OCI-LY1 (cell line): ENCODE data around the gene ARHGAP25.
A peak's percentile ranks its signal among the peaks of the same experiment; 100 is the strongest.

Experiments used
- H2AFZ ChIP-seq: fragments of 200-600 bp; sonication (generic), shearing (Covaris generic); 2 replicates; pipeline ENCODE4 v1.6.0; 2014; ENCODE audit warnings: antibody characterized with exemption, mild to moderate bottlenecking, low read length
- H3F3A ChIP-seq: fragments of 200-600 bp; sonication (generic), shearing (Covaris generic); 2 replicates; pipeline ENCODE4 v1.6.0; 2014; ENCODE audit warnings: mild to moderate bottlenecking, antibody characterized with exemption, low read length, moderate library complexity; ENCODE audit not compliant: insufficient read depth
- H3K27ac ChIP-seq: fragments of 200-600 bp; sonication (generic); 2 replicates; pipeline ENCODE4 v1.5.1; 2014; ENCODE audit warnings: low read length, mixed run types, mild to moderate bottlenecking, low read depth; ENCODE audit not compliant: poor library complexity, severe bottlenecking
- H3K27me3 ChIP-seq: fragments of 200-600 bp; sonication (generic); 2 replicates; pipeline ENCODE4 v1.6.0; 2014; ENCODE audit warnings: antibody characterized with exemption, mild to moderate bottlenecking, low read length, moderate library complexity; ENCODE audit not compliant: insufficient read depth
- H3K36me3 ChIP-seq: fragments of 200-600 bp; sonication (generic); 2 replicates; pipeline ENCODE4 v1.6.1; 2014; ENCODE audit warnings: mild to moderate bottlenecking, antibody characterized with exemption, low read length, moderate library complexity, mixed read lengths; ENCODE audit not compliant: insufficient read depth
- H3K4me1 ChIP-seq: fragments of 200-600 bp; sonication (generic); 2 replicates; pipeline ENCODE4 v1.5.1; 2014; ENCODE audit warnings: mild to moderate bottlenecking, low read length, moderate library complexity; ENCODE audit not compliant: insufficient read depth, severe bottlenecking
- H3K4me2 ChIP-seq: fragments of 200-600 bp; sonication (generic), shearing (Covaris generic); 2 replicates; pipeline ENCODE4 v1.6.1; 2014; ENCODE audit warnings: low read length
- H3K4me3 ChIP-seq: fragments of 200-600 bp; sonication (generic); 2 replicates; pipeline ENCODE4 v1.5.1; 2014; ENCODE audit warnings: low read length, low read depth, mild to moderate bottlenecking, mixed read lengths; ENCODE audit not compliant: poor library complexity, severe bottlenecking
- H3K79me2 ChIP-seq: fragments of 200-600 bp; shearing (Covaris generic); 2 replicates; pipeline ENCODE4 v1.6.1; 2016; ENCODE audit warnings: mixed run types, low read length, mixed read lengths; ENCODE audit not compliant: insufficient read depth
- H3K9ac ChIP-seq: fragments of 200-600 bp; sonication (generic), shearing (Covaris generic); 2 replicates; pipeline ENCODE4 v1.6.1; 2014; ENCODE audit warnings: mild to moderate bottlenecking, low read length, mixed read lengths
- H3K9me2 ChIP-seq: fragments of 200-600 bp; sonication (generic), shearing (Covaris generic); 2 replicates; pipeline ENCODE4 v1.6.1; 2014; ENCODE audit warnings: low read depth, mild to moderate bottlenecking, low read length, mixed read lengths
- H3K9me3 ChIP-seq: fragments of 200-600 bp; shearing (Covaris generic); 2 replicates; pipeline ENCODE4 v1.6.1; 2014; ENCODE audit warnings: low read length, mixed read lengths
- H4K20me1 ChIP-seq: fragments of 200-600 bp; sonication (generic), shearing (Covaris generic); 2 replicates; pipeline ENCODE4 v1.6.0; 2016; ENCODE audit warnings: mild to moderate bottlenecking, low read length; ENCODE audit not compliant: insufficient read depth
- EZH2 ChIP-seq: fragments of 200-600 bp; sonication (generic), shearing (Covaris generic); IDR thresholded peaks from 2 replicates; pipeline ENCODE4 v1.8.0; 2017; ENCODE audit warnings: borderline replicate concordance, mixed run types, mild to moderate bottlenecking, antibody characterized with exemption, low read length, moderate library complexity, mixed read lengths
- TF ChIP-seq, protein P1 (sequence below): fragments of 200-600 bp; sonication (generic), shearing (Covaris generic); IDR thresholded peaks from 2 replicates; pipeline ENCODE4 v1.5.1; 2017; ENCODE audit warnings: mild to moderate bottlenecking, antibody characterized with exemption, low read length, moderate library complexity, mixed read lengths

ARHGAP25 gene, protein sequence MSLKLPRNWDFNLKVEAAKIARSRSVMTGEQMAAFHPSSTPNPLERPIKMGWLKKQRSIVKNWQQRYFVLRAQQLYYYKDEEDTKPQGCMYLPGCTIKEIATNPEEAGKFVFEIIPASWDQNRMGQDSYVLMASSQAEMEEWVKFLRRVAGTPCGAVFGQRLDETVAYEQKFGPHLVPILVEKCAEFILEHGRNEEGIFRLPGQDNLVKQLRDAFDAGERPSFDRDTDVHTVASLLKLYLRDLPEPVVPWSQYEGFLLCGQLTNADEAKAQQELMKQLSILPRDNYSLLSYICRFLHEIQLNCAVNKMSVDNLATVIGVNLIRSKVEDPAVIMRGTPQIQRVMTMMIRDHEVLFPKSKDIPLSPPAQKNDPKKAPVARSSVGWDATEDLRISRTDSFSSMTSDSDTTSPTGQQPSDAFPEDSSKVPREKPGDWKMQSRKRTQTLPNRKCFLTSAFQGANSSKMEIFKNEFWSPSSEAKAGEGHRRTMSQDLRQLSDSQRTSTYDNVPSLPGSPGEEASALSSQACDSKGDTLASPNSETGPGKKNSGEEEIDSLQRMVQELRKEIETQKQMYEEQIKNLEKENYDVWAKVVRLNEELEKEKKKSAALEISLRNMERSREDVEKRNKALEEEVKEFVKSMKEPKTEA

DNA sequence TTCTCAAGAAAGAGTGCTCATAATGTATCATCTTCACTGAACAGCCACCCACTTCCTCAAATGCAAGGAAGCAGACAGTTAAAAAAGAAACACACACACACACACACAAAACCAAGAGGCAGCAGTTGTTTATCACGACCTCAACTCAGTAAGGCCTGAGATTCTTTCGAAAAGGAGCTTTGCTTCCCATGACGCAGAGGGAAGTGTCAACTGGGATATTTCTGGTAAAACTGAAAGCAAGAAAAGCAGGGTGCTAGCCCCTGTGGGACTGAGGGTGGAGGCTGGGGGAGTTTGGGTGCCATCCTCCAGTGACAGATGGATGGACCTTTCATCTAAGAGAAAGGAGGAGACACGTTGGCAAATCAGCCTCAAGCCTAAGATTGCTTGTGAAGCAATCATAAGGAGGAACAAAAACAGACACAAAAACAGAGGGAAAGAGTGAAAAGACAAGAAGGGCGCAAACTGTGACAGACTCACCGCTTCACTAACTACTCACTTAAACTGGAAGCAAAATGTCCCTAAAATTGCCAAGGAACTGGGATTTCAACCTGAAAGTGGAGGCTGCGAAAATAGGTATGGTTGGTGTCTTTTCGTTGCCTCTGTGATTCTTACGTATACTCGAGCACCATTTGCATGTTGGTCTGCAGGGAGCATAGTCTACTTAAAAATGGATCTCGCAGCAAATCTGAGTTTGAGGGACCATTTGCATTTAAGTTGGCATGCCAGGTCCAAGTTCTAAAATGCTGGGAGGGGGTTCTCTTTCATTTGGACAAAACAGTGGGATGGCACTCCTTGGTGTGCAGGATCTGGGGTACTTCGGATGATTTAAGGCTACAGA lies at the start of gene ARHGAP25:
TSS of gene ARHGAP25 (plus strand) at position 124 of the 838 bp plus-strand sequence. CDS start at position 513, 389 bp downstream.
- H3K4me3 ChIP-seq, result peak within 1 kb of the TSS; percentile 87

DNA sequence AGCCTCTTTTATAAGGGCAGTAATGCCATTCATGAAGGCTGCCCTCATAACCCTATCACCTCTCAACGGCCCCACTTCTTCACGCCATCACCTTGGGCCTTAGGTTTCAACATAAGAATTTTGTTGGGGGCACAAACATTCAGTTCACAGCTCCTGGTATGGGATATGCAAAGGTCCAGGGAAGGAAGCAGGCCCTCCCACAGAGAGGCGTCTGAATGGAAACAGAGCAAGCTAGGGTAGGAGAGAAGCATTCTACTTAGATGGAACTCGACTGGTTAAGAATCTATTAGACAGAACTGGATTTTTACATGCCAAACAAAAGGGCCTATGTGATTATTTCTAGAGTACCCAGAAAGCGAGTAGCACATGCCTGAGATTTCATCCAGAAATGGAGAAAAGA lies 48.4 kb upstream of the ARHGAP25 start:
- no peak overlapping the region for H2AFZ ChIP-seq
- H3K4me2 ChIP-seq, result no peak overlapping the region
- no peak overlapping the region for H3K27ac ChIP-seq

More for the DNA sequence above, at the start of gene ARHGAP25:
- H3K27ac ChIP-seq, result peak within 1 kb of the TSS; percentile 95
- no peaks in the 10 kb centered on the region for H4K20me1 ChIP-seq
- H3F3A ChIP-seq, result peaks cover 5% of the 10 kb centered on the region; the same call in 1 of the 2 replicates
- peaks cover 66% of the 10 kb centered on the region for H3K4me1 ChIP-seq
- no peaks in the 10 kb centered on the region for H3K9me3 ChIP-seq
- no peaks in the 10 kb centered on the region for H3K9me2 ChIP-seq
- TF ChIP-seq EZH2, result no peak
- TF ChIP-seq, protein P1, sequence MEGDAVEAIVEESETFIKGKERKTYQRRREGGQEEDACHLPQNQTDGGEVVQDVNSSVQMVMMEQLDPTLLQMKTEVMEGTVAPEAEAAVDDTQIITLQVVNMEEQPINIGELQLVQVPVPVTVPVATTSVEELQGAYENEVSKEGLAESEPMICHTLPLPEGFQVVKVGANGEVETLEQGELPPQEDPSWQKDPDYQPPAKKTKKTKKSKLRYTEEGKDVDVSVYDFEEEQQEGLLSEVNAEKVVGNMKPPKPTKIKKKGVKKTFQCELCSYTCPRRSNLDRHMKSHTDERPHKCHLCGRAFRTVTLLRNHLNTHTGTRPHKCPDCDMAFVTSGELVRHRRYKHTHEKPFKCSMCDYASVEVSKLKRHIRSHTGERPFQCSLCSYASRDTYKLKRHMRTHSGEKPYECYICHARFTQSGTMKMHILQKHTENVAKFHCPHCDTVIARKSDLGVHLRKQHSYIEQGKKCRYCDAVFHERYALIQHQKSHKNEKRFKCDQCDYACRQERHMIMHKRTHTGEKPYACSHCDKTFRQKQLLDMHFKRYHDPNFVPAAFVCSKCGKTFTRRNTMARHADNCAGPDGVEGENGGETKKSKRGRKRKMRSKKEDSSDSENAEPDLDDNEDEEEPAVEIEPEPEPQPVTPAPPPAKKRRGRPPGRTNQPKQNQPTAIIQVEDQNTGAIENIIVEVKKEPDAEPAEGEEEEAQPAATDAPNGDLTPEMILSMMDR, result no peak
- peak within 1 kb of the TSS; percentile 96 for H3K9ac ChIP-seq
- no peaks in the 10 kb centered on the region for H3K27me3 ChIP-seq
- H3K4me2 ChIP-seq, result peak within 1 kb of the TSS; percentile 84
- H3K79me2 ChIP-seq, result peaks cover 34% of the 10 kb centered on the region
- H3K36me3 ChIP-seq, result peaks cover 5% of the 10 kb centered on the region; the same call in 1 of the 2 replicates
- no peak within 1 kb of the TSS for H2AFZ ChIP-seq

DNA sequence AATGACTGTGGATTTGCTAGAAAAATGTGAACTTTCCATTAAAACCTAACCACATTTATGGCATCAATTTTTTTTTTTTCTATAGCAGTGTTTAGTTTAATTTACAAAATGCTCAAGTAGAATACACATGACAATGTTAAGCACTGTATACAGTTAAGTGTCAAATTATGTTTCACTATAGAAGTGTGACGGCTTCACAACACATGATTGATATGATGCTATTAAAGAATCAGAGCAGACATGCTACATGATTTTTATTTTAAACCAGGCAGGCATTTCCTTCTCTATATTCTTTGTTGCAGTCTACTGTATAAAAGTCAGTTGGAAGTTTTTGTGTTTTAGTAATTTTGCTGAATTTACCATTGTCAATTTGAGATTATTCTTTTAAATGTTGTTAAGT lies 47.6 kb upstream of the ARHGAP25 start:
- Histone ChIP-seq H2AFZ (no peak overlapping the region), H3K79me2 (no peaks in the 10 kb centered on the region), H3K27ac (no peak overlapping the region), H3K9me3 (peaks cover under 1% of the 10 kb centered on the region; the same call in 1 of the 2 replicates), H3K4me1 (peaks cover 47% of the 10 kb centered on the region), H3K36me3 (no peaks in the 10 kb centered on the region), H3K4me3 (no peak overlapping the region), H3K9me2 (no peaks in the 10 kb centered on the region), H4K20me1 (no peaks in the 10 kb centered on the region), H3F3A (0 out of 2 replicates have a peak, but pooled peaks cover 4% of the 10 kb centered on the region), H3K27me3 (no peaks in the 10 kb centered on the region), H3K9ac (no peak overlapping the region), H3K4me2 (no peak overlapping the region)
- TF ChIP-seq, protein P1, result no peak
- TF ChIP-seq EZH2, result no peak

More for the DNA sequence above, 48.4 kb upstream of the ARHGAP25 start:
- no peaks in the 10 kb centered on the region for H3K27me3 ChIP-seq
- H3F3A ChIP-seq, result 0 out of 2 replicates have a peak, but pooled peaks cover 4% of the 10 kb centered on the region
- H3K4me3 ChIP-seq, result no peak overlapping the region
- H3K36me3 ChIP-seq, result no peaks in the 10 kb centered on the region
- H3K4me1 ChIP-seq, result peaks cover 40% of the 10 kb centered on the region
- no peaks in the 10 kb centered on the region for H4K20me1 ChIP-seq
- H3K9me2 ChIP-seq, result no peaks in the 10 kb centered on the region
- peaks cover 9% of the 10 kb centered on the region; the same call in 1 of the 2 replicates for H3K9me3 ChIP-seq
- no peak for TF ChIP-seq EZH2
- TF ChIP-seq, protein P1, result no peak
- no peaks in the 10 kb centered on the region for H3K79me2 ChIP-seq
- H3K9ac ChIP-seq, result no peak overlapping the region
